Erythroblast (primary cell): ENCODE data around the gene RCVRN.

Source experiments
- GATA1 ChIP-seq: IDR thresholded peaks from 2 replicates; pipeline ENCODE4 v1.6.1; 2011; ENCODE audit warnings: low read depth, mild to moderate bottlenecking, control low read depth, low read length, moderate library complexity
- POLR2A ChIP-seq: IDR thresholded peaks from 2 replicates; pipeline ENCODE4 v1.6.1; 2011; ENCODE audit warnings: mild to moderate bottlenecking, low read length

DNA sequence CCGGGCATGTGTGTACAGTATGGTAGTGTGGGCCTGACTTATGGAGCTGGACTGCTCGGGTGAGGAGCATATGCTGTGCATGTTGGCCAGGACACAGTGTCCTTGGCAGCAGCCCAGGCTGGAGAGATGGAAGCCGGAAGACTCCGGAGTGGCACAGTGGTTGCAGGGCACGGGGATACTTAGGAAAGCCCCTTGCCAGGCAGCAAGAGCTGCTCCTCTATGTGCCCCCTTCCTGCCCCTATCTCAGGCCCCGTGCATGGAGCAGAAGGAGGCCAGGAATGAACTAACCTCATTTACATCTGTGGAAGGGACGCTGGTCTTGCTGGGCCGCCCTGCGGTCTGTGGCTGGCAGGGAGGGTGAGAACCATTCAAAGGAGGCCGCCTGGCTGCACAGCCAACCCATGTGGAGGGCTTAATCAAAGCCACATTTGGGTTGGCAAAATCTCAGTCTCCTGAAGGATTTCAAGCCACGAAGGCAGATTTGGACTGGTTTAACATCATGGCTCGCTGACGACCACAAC is 32.2 kb upstream of the RCVRN start:
- TF ChIP-seq POLR2A (no peak), GATA1 (no peak)
